Measurements from ENCODE around the gene HAUS7.

DNA sequence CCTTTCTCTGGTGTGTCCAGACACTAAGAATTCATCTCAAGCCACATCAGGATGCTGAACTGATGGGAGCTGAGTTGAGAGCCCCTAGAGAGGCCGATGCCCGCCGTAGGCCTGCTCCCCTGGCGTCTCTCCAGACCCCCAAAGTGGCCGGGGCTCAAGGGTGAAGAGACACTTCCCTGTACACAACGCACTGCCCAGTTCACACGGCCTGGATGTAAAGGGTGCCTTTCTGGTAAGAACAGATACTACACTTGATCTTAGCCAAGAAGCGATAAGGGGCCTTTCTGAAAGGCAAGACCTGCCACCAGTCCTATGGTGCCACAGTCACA, 19.5 kb downstream of the HAUS7 start:
- TF ChIP-seq, protein P1, sequence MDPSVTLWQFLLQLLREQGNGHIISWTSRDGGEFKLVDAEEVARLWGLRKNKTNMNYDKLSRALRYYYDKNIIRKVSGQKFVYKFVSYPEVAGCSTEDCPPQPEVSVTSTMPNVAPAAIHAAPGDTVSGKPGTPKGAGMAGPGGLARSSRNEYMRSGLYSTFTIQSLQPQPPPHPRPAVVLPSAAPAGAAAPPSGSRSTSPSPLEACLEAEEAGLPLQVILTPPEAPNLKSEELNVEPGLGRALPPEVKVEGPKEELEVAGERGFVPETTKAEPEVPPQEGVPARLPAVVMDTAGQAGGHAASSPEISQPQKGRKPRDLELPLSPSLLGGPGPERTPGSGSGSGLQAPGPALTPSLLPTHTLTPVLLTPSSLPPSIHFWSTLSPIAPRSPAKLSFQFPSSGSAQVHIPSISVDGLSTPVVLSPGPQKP (IDR thresholded peaks at IDR 0.05; ENCODE audit: low read depth, low read length): no peak
- TF ChIP-seq MYC (IDR thresholded peaks at IDR 0.05; ENCODE audit: borderline replicate concordance, low read length): no peak
- TF ChIP-seq, protein P2, sequence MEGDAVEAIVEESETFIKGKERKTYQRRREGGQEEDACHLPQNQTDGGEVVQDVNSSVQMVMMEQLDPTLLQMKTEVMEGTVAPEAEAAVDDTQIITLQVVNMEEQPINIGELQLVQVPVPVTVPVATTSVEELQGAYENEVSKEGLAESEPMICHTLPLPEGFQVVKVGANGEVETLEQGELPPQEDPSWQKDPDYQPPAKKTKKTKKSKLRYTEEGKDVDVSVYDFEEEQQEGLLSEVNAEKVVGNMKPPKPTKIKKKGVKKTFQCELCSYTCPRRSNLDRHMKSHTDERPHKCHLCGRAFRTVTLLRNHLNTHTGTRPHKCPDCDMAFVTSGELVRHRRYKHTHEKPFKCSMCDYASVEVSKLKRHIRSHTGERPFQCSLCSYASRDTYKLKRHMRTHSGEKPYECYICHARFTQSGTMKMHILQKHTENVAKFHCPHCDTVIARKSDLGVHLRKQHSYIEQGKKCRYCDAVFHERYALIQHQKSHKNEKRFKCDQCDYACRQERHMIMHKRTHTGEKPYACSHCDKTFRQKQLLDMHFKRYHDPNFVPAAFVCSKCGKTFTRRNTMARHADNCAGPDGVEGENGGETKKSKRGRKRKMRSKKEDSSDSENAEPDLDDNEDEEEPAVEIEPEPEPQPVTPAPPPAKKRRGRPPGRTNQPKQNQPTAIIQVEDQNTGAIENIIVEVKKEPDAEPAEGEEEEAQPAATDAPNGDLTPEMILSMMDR (IDR thresholded peaks at IDR 0.05): no peak
- no peak for TF ChIP-seq RAD21 (conservative IDR thresholded peaks at IDR 0.05 in 1 of 2, IDR thresholded peaks at IDR 0.05 in 1 of 2)
- TF ChIP-seq POLR2A (IDR thresholded peaks at IDR 0.05; ENCODE audit: low read length): no peak
- no peak for TF ChIP-seq EP300 (IDR thresholded peaks at IDR 0.05)
- TF ChIP-seq SMC3 (IDR thresholded peaks at IDR 0.05): no peak
- TF ChIP-seq, protein P3, sequence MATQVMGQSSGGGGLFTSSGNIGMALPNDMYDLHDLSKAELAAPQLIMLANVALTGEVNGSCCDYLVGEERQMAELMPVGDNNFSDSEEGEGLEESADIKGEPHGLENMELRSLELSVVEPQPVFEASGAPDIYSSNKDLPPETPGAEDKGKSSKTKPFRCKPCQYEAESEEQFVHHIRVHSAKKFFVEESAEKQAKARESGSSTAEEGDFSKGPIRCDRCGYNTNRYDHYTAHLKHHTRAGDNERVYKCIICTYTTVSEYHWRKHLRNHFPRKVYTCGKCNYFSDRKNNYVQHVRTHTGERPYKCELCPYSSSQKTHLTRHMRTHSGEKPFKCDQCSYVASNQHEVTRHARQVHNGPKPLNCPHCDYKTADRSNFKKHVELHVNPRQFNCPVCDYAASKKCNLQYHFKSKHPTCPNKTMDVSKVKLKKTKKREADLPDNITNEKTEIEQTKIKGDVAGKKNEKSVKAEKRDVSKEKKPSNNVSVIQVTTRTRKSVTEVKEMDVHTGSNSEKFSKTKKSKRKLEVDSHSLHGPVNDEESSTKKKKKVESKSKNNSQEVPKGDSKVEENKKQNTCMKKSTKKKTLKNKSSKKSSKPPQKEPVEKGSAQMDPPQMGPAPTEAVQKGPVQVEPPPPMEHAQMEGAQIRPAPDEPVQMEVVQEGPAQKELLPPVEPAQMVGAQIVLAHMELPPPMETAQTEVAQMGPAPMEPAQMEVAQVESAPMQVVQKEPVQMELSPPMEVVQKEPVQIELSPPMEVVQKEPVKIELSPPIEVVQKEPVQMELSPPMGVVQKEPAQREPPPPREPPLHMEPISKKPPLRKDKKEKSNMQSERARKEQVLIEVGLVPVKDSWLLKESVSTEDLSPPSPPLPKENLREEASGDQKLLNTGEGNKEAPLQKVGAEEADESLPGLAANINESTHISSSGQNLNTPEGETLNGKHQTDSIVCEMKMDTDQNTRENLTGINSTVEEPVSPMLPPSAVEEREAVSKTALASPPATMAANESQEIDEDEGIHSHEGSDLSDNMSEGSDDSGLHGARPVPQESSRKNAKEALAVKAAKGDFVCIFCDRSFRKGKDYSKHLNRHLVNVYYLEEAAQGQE (IDR thresholded peaks at IDR 0.05): no peak
- no peak for TF ChIP-seq POLR2AphosphoS2 (conservative IDR thresholded peaks at IDR 0.05; ENCODE audit: low read length)
- no peak for TF ChIP-seq NFE2L2 (conservative IDR thresholded peaks at IDR 0.05; ENCODE audit: low read length)
- no peak for TF ChIP-seq CHD2 (IDR thresholded peaks at IDR 0.05; ENCODE audit: low read length, partially characterized antibody)
- TF ChIP-seq CHD4 (IDR thresholded peaks at IDR 0.05; ENCODE audit: borderline replicate concordance): no peak
- TF ChIP-seq, protein P4, sequence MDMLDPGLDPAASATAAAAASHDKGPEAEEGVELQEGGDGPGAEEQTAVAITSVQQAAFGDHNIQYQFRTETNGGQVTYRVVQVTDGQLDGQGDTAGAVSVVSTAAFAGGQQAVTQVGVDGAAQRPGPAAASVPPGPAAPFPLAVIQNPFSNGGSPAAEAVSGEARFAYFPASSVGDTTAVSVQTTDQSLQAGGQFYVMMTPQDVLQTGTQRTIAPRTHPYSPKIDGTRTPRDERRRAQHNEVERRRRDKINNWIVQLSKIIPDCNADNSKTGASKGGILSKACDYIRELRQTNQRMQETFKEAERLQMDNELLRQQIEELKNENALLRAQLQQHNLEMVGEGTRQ (IDR thresholded peaks at IDR 0.05): no peak

Data from A549 (cell line).